ENCODE data around the gene ZNF423. TPM values are rescaled to one million over a fixed set of nuclear protein-coding genes. Genes with fewer than 3 reads are reported as not detected.

The ZNF423 gene
- total RNA-seq, 1 donor from 2014 or later: 10.6 TPM

GRCh38 chr16:49788572-49788971, 67.3 kb downstream of the ZNF423 start:
- Histone ChIP-seq H3K4me2 (ENCODE audit: low read length) (no peak overlapping the region), H3K4me3 (ENCODE audit: insufficient read depth, low read depth, low read length) (no peak overlapping the region), H3K27me3 (ENCODE audit: insufficient read depth, low read length) (no peaks in the 10 kb centered on the region), H3K9ac (ENCODE audit: low read length) (no peak overlapping the region), H3K79me2 (ENCODE audit: insufficient read depth, low read length) (no peaks in the 10 kb centered on the region), H3K9me3 (ENCODE audit: insufficient read depth, low read depth, low read length) (no peaks in the 10 kb centered on the region), H3K36me3 (ENCODE audit: insufficient read depth, low read length) (no peaks in the 10 kb centered on the region), H3K4me1 (ENCODE audit: insufficient read depth, low read length) (no peaks in the 10 kb centered on the region), H4K20me1 (ENCODE audit: insufficient read depth, low read length) (no peaks in the 10 kb centered on the region), H2AFZ (ENCODE audit: low read depth, low read length) (no peak overlapping the region), H3K27ac (ENCODE audit: low read depth, low read length) (no peak overlapping the region)
- no peak for DNase-seq (ENCODE audit: low read depth)
- FAIRE-seq: no peak
- Mint-ChIP-seq H3K4me3 (ENCODE audit: unreplicated experiment) (no peak overlapping the region), H3K27ac (ENCODE audit: unreplicated experiment) (no peak overlapping the region), H3K9me3 (ENCODE audit: unreplicated experiment) (peaks cover 3% of the 10 kb centered on the region), H3K36me3 (ENCODE audit: low read depth, unreplicated experiment) (peaks cover 1% of the 10 kb centered on the region), H3K27me3 (ENCODE audit: low read depth, unreplicated experiment) (no peaks in the 10 kb centered on the region), H3K4me1 (ENCODE audit: low read depth, unreplicated experiment) (peaks cover 6% of the 10 kb centered on the region)
- TF ChIP-seq, protein P1, sequence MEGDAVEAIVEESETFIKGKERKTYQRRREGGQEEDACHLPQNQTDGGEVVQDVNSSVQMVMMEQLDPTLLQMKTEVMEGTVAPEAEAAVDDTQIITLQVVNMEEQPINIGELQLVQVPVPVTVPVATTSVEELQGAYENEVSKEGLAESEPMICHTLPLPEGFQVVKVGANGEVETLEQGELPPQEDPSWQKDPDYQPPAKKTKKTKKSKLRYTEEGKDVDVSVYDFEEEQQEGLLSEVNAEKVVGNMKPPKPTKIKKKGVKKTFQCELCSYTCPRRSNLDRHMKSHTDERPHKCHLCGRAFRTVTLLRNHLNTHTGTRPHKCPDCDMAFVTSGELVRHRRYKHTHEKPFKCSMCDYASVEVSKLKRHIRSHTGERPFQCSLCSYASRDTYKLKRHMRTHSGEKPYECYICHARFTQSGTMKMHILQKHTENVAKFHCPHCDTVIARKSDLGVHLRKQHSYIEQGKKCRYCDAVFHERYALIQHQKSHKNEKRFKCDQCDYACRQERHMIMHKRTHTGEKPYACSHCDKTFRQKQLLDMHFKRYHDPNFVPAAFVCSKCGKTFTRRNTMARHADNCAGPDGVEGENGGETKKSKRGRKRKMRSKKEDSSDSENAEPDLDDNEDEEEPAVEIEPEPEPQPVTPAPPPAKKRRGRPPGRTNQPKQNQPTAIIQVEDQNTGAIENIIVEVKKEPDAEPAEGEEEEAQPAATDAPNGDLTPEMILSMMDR (IDR thresholded peaks at IDR 0.05; ENCODE audit: insufficient read depth, low read depth, low read length): no peak
- no peak for TF ChIP-seq EZH2 (IDR thresholded peaks at IDR 0.05; ENCODE audit: insufficient read depth, low read length)

DNA sequence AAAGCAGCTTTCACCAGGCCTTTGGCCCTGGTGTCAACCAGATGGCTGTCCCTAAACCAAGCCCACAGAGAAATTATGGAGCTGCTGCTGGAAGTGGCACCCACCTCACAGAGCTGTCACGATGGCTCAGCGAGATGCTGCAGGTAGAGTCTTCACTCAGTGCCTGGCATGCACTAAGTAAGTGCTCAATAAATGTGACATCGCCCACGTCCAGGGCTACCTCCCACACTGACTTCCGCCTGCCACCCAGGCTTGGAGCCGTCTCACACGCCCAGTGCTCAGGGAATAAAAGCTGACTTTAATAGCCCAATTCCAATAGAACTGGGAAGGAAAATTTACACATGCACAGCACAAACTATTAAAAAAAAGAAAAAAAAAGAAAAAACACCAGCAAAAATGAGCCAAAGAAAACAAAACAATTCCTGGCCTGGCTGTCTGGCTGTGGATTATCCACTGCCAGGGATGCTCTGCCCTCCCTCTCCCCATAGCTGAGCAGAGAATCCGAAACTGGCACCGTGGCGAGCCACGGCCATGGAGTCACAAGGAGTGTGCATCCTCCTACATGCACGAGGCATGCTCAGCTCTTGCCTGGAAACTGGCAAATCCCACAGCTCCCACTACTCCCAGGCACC, 68.9 kb downstream of the ZNF423 start:
- Histone ChIP-seq H4K20me1 (ENCODE audit: insufficient read depth, low read length) (no peaks in the 10 kb centered on the region), H2AFZ (ENCODE audit: low read depth, low read length) (no peak overlapping the region), H3K27ac (ENCODE audit: low read depth, low read length) (no peak overlapping the region), H3K4me2 (ENCODE audit: low read length) (no peak overlapping the region), H3K27me3 (ENCODE audit: insufficient read depth, low read length) (no peaks in the 10 kb centered on the region), H3K9me3 (ENCODE audit: insufficient read depth, low read depth, low read length) (no peaks in the 10 kb centered on the region), H3K4me1 (ENCODE audit: insufficient read depth, low read length) (no peaks in the 10 kb centered on the region), H3K36me3 (ENCODE audit: insufficient read depth, low read length) (no peaks in the 10 kb centered on the region), H3K9ac (ENCODE audit: low read length) (no peak overlapping the region), H3K4me3 (ENCODE audit: insufficient read depth, low read depth, low read length) (no peak overlapping the region), H3K79me2 (ENCODE audit: insufficient read depth, low read length) (no peaks in the 10 kb centered on the region)
- DNase-seq (ENCODE audit: low read depth): no peak
- Mint-ChIP-seq H3K27ac (ENCODE audit: unreplicated experiment) (no peak overlapping the region), H3K9me3 (ENCODE audit: unreplicated experiment) (peaks cover 3% of the 10 kb centered on the region), H3K4me1 (ENCODE audit: low read depth, unreplicated experiment) (peaks cover 6% of the 10 kb centered on the region), H3K27me3 (ENCODE audit: low read depth, unreplicated experiment) (no peaks in the 10 kb centered on the region), H3K36me3 (ENCODE audit: low read depth, unreplicated experiment) (peaks cover 1% of the 10 kb centered on the region), H3K4me3 (ENCODE audit: unreplicated experiment) (no peak overlapping the region)
- no peak for FAIRE-seq
- TF ChIP-seq, protein P1 (IDR thresholded peaks at IDR 0.05; ENCODE audit: insufficient read depth, low read depth, low read length): no peak
- TF ChIP-seq EZH2 (IDR thresholded peaks at IDR 0.05; ENCODE audit: insufficient read depth, low read length): no peak

GRCh38 chr16:49785970-49786369, 69.9 kb downstream of the ZNF423 start:
- no peaks in the 10 kb centered on the region for H3K9me3 ChIP-seq (ENCODE audit: insufficient read depth, low read depth, low read length)
- Mint-ChIP-seq H3K27me3 (ENCODE audit: low read depth, unreplicated experiment) (no peaks in the 10 kb centered on the region), H3K9me3 (ENCODE audit: unreplicated experiment) (peaks cover 3% of the 10 kb centered on the region), H3K27ac (ENCODE audit: unreplicated experiment) (no peak overlapping the region), H3K4me1 (ENCODE audit: low read depth, unreplicated experiment) (peaks cover 6% of the 10 kb centered on the region), H3K4me3 (ENCODE audit: unreplicated experiment) (no peak overlapping the region), H3K36me3 (ENCODE audit: low read depth, unreplicated experiment) (peaks cover 1% of the 10 kb centered on the region)
- no peak overlapping the region for H3K4me2 ChIP-seq (ENCODE audit: low read length)
- H4K20me1 ChIP-seq (ENCODE audit: insufficient read depth, low read length): no peaks in the 10 kb centered on the region
- no peaks in the 10 kb centered on the region for H3K27me3 ChIP-seq (ENCODE audit: insufficient read depth, low read length)
- DNase-seq (ENCODE audit: low read depth) (no peak), FAIRE-seq (no peak)
- TF ChIP-seq, protein P1 (IDR thresholded peaks at IDR 0.05; ENCODE audit: insufficient read depth, low read depth, low read length): no peak
- TF ChIP-seq EZH2 (IDR thresholded peaks at IDR 0.05; ENCODE audit: insufficient read depth, low read length): no peak
- H3K4me1 ChIP-seq (ENCODE audit: insufficient read depth, low read length): no peaks in the 10 kb centered on the region
- H3K9ac ChIP-seq (ENCODE audit: low read length): no peak overlapping the region
- H3K27ac ChIP-seq (ENCODE audit: low read depth, low read length): no peak overlapping the region
- no peaks in the 10 kb centered on the region for H3K79me2 ChIP-seq (ENCODE audit: insufficient read depth, low read length)
- no peak overlapping the region for H2AFZ ChIP-seq (ENCODE audit: low read depth, low read length)
- no peak overlapping the region for H3K4me3 ChIP-seq (ENCODE audit: insufficient read depth, low read depth, low read length)
- H3K36me3 ChIP-seq (ENCODE audit: insufficient read depth, low read length): no peaks in the 10 kb centered on the region

All from astrocyte (in vitro differentiated cells and primary cell).